Mesendoderm (in vitro differentiated cells): ENCODE results near the gene FGF21.

Source experiments
- DNase-seq: peaks from one replicate; pipeline ENCODE4 v3.0.0; 2013
- H2AK5ac ChIP-seq: 2 replicates; pipeline ENCODE4 v1.6.1; 2013; ENCODE audit warnings: low read length, inconsistent platforms
- H2BK120ac ChIP-seq: 2 replicates; pipeline ENCODE4 v1.6.1; 2013; ENCODE audit warnings: low read depth, mild to moderate bottlenecking, low read length, moderate library complexity, mixed read lengths
- H2BK15ac ChIP-seq: replicated peaks from 2 replicates; pipeline ENCODE4 v1.6.1; 2013; ENCODE audit warnings: low read depth, mild to moderate bottlenecking, moderate library complexity
- H2BK5ac ChIP-seq: 2 replicates; pipeline ENCODE4 v1.6.1; 2013; ENCODE audit warnings: low read length, inconsistent platforms
- H3K18ac ChIP-seq: 2 replicates; pipeline ENCODE4 v1.6.1; 2013; ENCODE audit warnings: mild to moderate bottlenecking, low read length, mixed read lengths
- H3K23ac ChIP-seq: one replicate; pipeline ENCODE4 v1.6.1; 2013; ENCODE audit warnings: low read length
- H3K27ac ChIP-seq: 2 replicates; pipeline ENCODE4 v1.5.1; 2013; ENCODE audit warnings: low read depth, mild to moderate bottlenecking, inconsistent platforms, low read length, moderate library complexity
- H3K27me3 ChIP-seq: 2 replicates; pipeline ENCODE4 v1.6.1; 2013; ENCODE audit warnings: low read length, control low read depth, mild to moderate bottlenecking, inconsistent platforms; ENCODE audit not compliant: insufficient read depth, poor library complexity
- H3K36me3 ChIP-seq: 2 replicates; pipeline ENCODE4 v1.6.1; 2013; ENCODE audit warnings: low read length, inconsistent platforms; ENCODE audit not compliant: control insufficient read depth, insufficient read depth
- H3K4ac ChIP-seq: one replicate; pipeline ENCODE4 v1.6.1; 2013; ENCODE audit warnings: low read depth, mild to moderate bottlenecking, low read length, moderate library complexity
- H3K4me1 ChIP-seq: 2 replicates; pipeline ENCODE4 v1.6.1; 2013; ENCODE audit warnings: low read depth, low read length, inconsistent platforms; ENCODE audit not compliant: control insufficient read depth
- H3K4me2 ChIP-seq: 2 replicates; pipeline ENCODE4 v1.6.1; 2013; ENCODE audit warnings: low read length
- H3K4me3 ChIP-seq: 2 replicates; pipeline ENCODE4 v1.5.1; 2013; ENCODE audit warnings: mild to moderate bottlenecking, low read length
- H3K56ac ChIP-seq: one replicate; pipeline ENCODE4 v1.6.1; 2013; ENCODE audit warnings: low read length
- H3K79me1 ChIP-seq: 2 replicates; pipeline ENCODE4 v1.6.1; 2013; ENCODE audit warnings: low read length, inconsistent platforms
- H3K79me2 ChIP-seq: 2 replicates; pipeline ENCODE4 v1.6.1; 2013; ENCODE audit warnings: mild to moderate bottlenecking, low read length; ENCODE audit not compliant: control insufficient read depth, insufficient read depth
- H3K9ac ChIP-seq: 2 replicates; pipeline ENCODE4 v1.6.1; 2013; ENCODE audit warnings: low read length, inconsistent platforms
- H4K5ac ChIP-seq: one replicate; pipeline ENCODE4 v1.6.1; 2013; ENCODE audit warnings: low read length
- H4K8ac ChIP-seq: one replicate; pipeline ENCODE4 v1.6.1; 2013; ENCODE audit warnings: low read depth, mild to moderate bottlenecking, control low read depth, low read length, moderate library complexity
- WGBS: extraction: QIAGEN DNeasy Blood & Tissue Kit; methylation state at CpG from one replicate; pipeline ENCODE4 v1.1.7; 2013; ENCODE audit warnings: low lambda C conversion rate, missing lambda C conversion rate; ENCODE audit not compliant: insufficient coverage; ENCODE audit errors: extremely low coverage; 5-methylcytosine and 5-hydroxymethylcytosine counted together

The FGF21 gene

GRCh38 chr19:48749571-48750198, 5.6 kb upstream of the FGF21 start:
- H3K4me3 ChIP-seq: no peak overlapping the region
- H2BK15ac ChIP-seq: no peak overlapping the region
- H3K4me1 ChIP-seq: no peaks in the 10 kb centered on the region
- H2AK5ac ChIP-seq: no peak overlapping the region
- no peak overlapping the region for H4K5ac ChIP-seq
- WGBS: no CpG with 5 or more reads among the region's 4 CpGs
- no peak overlapping the region for H3K9ac ChIP-seq
- no peak overlapping the region for H4K8ac ChIP-seq
- peaks cover 4% of the 10 kb centered on the region for H3K79me2 ChIP-seq
- peaks cover 3% of the 10 kb centered on the region for H3K79me1 ChIP-seq
- no peak overlapping the region for H3K23ac ChIP-seq
- H3K27ac ChIP-seq: no peak overlapping the region
- no peaks in the 10 kb centered on the region for H3K27me3 ChIP-seq
- H3K18ac ChIP-seq: no peak overlapping the region
- no peak overlapping the region for H2BK120ac ChIP-seq
- no peak for DNase-seq
- no peak overlapping the region for H3K4ac ChIP-seq
- H3K56ac ChIP-seq: no peak overlapping the region
- no peak overlapping the region for H2BK5ac ChIP-seq
- H3K4me2 ChIP-seq: no peak overlapping the region
- H3K36me3 ChIP-seq: peaks cover 2% of the 10 kb centered on the region

GRCh38 chr19:48750351-48750750, 5.0 kb upstream of the FGF21 start:
- peaks cover 4% of the 10 kb centered on the region for H3K79me2 ChIP-seq
- no peak overlapping the region for H4K8ac ChIP-seq
- no peaks in the 10 kb centered on the region for H3K27me3 ChIP-seq
- no CpG with 5 or more reads among the region's 31 CpGs for WGBS
- H3K4me1 ChIP-seq: no peaks in the 10 kb centered on the region
- no peak overlapping the region for H3K23ac ChIP-seq
- H3K4me3 ChIP-seq: no peak overlapping the region
- peaks cover 3% of the 10 kb centered on the region for H3K79me1 ChIP-seq
- H2BK15ac ChIP-seq: no peak overlapping the region
- no peak overlapping the region for H3K4ac ChIP-seq
- H3K4me2 ChIP-seq: no peak overlapping the region
- H3K9ac ChIP-seq: no peak overlapping the region
- H3K56ac ChIP-seq: no peak overlapping the region
- DNase-seq: no peak
- no peak overlapping the region for H2AK5ac ChIP-seq
- no peak overlapping the region for H2BK120ac ChIP-seq
- no peak overlapping the region for H3K27ac ChIP-seq
- no peak overlapping the region for H3K18ac ChIP-seq
- no peak overlapping the region for H2BK5ac ChIP-seq
- H4K5ac ChIP-seq: no peak overlapping the region
- peaks cover 2% of the 10 kb centered on the region for H3K36me3 ChIP-seq

- Histone ChIP-seq H4K8ac (no peak overlapping the region), H2BK5ac (no peak overlapping the region), H3K36me3 (peaks cover 2% of the 10 kb centered on the region), H3K9ac (no peak overlapping the region), H3K56ac (peak overlapping the region; percentile 44), H2AK5ac (no peak overlapping the region), H3K79me1 (peaks cover 3% of the 10 kb centered on the region), H3K4me3 (no peak overlapping the region), H3K79me2 (peaks cover 4% of the 10 kb centered on the region), H3K27me3 (no peaks in the 10 kb centered on the region), H3K23ac (no peak overlapping the region), H3K18ac (no peak overlapping the region), H4K5ac (no peak overlapping the region), H2BK120ac (no peak overlapping the region), H3K4me2 (no peak overlapping the region), H2BK15ac (no peak overlapping the region), H3K4ac (no peak overlapping the region), H3K4me1 (no peaks in the 10 kb centered on the region), H3K27ac (no peak overlapping the region)
- WGBS: no CpG with 5 or more reads among the region's 29 CpGs
- DNase-seq: no peak
These were observed 4.4 kb upstream of the FGF21 start for GRCh38 chr19:48750771-48751504.

GRCh38 chr19:48751845-48752495, 3.4 kb upstream of the FGF21 start:
- Histone ChIP-seq H3K4ac (peak overlapping the region; percentile 17), H3K4me3 (peak overlapping the region; percentile 71), H3K4me1 (no peaks in the 10 kb centered on the region), H4K8ac (no peak overlapping the region), H2BK120ac (no peak overlapping the region), H3K18ac (peak overlapping the region; percentile 54), H3K27me3 (no peaks in the 10 kb centered on the region), H2BK5ac (no peak overlapping the region), H3K23ac (no peak overlapping the region), H3K36me3 (peaks cover 2% of the 10 kb centered on the region), H3K79me1 (peaks cover 3% of the 10 kb centered on the region), H2AK5ac (no peak overlapping the region), H3K79me2 (peaks cover 4% of the 10 kb centered on the region), H2BK15ac (no peak overlapping the region), H3K4me2 (peak overlapping the region; percentile 55), H3K56ac (peak overlapping the region; percentile 91), H3K27ac (no peak overlapping the region), H4K5ac (no peak overlapping the region), H3K9ac (peak overlapping the region; percentile 59)
- DNase-seq: peak; percentile 65
- no CpG with 5 or more reads among the region's 20 CpGs for WGBS

- Histone ChIP-seq H3K56ac (peak within 1 kb of the TSS; percentile 91), H2AK5ac (no peak within 1 kb of the TSS), H3K27me3 (no peaks in the 10 kb centered on the region), H3K36me3 (peaks cover 2% of the 10 kb centered on the region), H3K4ac (peak within 1 kb of the TSS; percentile 17), H3K23ac (no peak within 1 kb of the TSS), H3K79me2 (peaks cover 4% of the 10 kb centered on the region), H3K79me1 (peaks cover 3% of the 10 kb centered on the region), H2BK5ac (no peak within 1 kb of the TSS), H4K8ac (no peak within 1 kb of the TSS), H2BK15ac (no peak within 1 kb of the TSS), H3K27ac (no peak within 1 kb of the TSS), H3K4me3 (peak within 1 kb of the TSS; percentile 71), H3K18ac (peak within 1 kb of the TSS; percentile 54), H3K4me1 (no peaks in the 10 kb centered on the region), H4K5ac (no peak within 1 kb of the TSS), H3K4me2 (peak within 1 kb of the TSS; percentile 70), H2BK120ac (no peak within 1 kb of the TSS), H3K9ac (peak within 1 kb of the TSS; percentile 59)
- DNase-seq: peak; percentile 94
- no CpG with 5 or more reads among the region's 73 CpGs for WGBS
These were observed 2.6 kb upstream of the FGF21 start, which contains the start of gene FUT1 for GRCh38 chr19:48752496-48753365. Gene FUT1 (minus strand): TSS chr19:48752641. CDS start chr19:48751281, 1,360 bp downstream.
